ENCODE results near the gene PF4V1. TPM values are rescaled to one million over a fixed set of nuclear protein-coding genes. Genes with fewer than 3 reads are reported as not detected.
A peak's percentile ranks its signal among the peaks of the same experiment; 100 is the strongest.

The PF4V1 gene
- total RNA-seq, 4 donors from 2014 or later: not detected

DNA sequence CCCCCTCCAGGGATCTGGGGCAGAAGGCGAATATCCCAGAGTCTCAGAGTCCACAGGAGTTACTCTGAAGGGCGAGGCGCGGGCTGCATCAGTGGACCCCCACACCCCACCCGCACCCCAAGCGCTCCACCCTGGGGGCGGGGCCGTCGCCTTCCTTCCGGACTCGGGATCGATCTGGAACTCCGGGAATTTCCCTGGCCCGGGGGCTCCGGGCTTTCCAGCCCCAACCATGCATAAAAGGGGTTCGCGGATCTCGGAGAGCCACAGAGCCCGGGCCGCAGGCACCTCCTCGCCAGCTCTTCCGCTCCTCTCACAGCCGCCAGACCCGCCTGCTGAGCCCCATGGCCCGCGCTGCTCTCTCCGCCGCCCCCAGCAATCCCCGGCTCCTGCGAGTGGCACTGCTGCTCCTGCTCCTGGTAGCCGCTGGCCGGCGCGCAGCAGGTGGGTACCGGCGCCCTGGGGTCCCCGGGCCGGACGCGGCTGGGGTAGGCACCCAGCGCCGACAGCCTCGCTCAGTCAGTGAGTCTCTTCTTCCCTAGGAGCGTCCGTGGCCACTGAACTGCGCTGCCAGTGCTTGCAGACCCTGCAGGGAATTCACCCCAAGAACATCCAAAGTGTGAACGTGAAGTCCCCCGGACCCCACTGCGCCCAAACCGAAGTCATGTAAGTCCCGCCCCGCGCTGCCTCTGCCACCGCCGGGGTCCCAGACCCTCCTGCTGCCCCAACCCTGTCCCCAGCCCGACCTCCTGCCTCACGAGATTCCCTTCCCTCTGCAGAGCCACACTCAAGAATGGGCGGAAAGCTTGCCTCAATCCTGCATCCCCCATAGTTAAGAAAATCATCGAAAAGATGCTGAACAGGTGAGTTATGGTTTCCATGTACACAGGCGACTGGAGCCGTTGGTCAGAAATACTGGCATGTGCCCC, 16.3 kb downstream of the PF4V1 start, which contains the start of gene CXCL1:
TSS of gene CXCL1 (plus strand) at position 264 of the 926 bp plus-strand sequence. CDS start at position 342, 78 bp downstream.
- Histone ChIP-seq H3K27me3 (peaks cover 0 to 22% of the 10 kb centered on the region in 2 donors), H3K4me1 (peaks cover 0 to 18% (median 0%) of the 10 kb centered on the region in 4 donors), H3K27ac (peak within 1 kb of the TSS in 2 of 4 donors; percentile 51 to 78), H3K4me3 (peak within 1 kb of the TSS; percentile 35 to 68 (median 56)), H3K9me3 (no peaks in the 10 kb centered on the region), H3K36me3 (no peaks in the 10 kb centered on the region)
- peak in 1 of 2 donors; percentile 22 for DNase-seq (ENCODE audit: low spot score in 2 of 2)
- TF ChIP-seq POLR2A (IDR thresholded peaks at IDR 0.05) (no peak), EP300 (IDR thresholded peaks at IDR 0.05) (no peak)
- TF ChIP-seq, protein P1, sequence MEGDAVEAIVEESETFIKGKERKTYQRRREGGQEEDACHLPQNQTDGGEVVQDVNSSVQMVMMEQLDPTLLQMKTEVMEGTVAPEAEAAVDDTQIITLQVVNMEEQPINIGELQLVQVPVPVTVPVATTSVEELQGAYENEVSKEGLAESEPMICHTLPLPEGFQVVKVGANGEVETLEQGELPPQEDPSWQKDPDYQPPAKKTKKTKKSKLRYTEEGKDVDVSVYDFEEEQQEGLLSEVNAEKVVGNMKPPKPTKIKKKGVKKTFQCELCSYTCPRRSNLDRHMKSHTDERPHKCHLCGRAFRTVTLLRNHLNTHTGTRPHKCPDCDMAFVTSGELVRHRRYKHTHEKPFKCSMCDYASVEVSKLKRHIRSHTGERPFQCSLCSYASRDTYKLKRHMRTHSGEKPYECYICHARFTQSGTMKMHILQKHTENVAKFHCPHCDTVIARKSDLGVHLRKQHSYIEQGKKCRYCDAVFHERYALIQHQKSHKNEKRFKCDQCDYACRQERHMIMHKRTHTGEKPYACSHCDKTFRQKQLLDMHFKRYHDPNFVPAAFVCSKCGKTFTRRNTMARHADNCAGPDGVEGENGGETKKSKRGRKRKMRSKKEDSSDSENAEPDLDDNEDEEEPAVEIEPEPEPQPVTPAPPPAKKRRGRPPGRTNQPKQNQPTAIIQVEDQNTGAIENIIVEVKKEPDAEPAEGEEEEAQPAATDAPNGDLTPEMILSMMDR (IDR thresholded peaks at IDR 0.05): no peak
- WGBS, 2 donors: 8 to 20% methylated on average over 25 to 60 of the region's 61 CpGs

DNA sequence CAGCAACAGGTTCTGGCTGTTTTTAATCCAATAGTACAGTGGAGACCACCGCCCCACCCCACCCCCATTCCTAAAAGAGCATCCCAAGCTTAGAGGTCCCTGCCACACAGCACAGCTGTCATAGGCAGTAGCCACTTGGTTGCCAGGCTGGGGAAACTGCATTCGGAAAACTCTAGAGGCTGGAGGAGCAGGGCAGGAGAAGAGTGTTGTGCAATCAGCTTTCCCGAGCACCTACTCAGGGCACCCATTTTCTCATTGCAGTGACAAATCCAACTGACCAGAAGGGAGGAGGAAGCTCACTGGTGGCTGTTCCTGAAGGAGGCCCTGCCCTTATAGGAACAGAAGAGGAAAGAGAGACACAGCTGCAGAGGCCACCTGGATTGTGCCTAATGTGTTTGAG, 17.2 kb downstream of the PF4V1 start:
- peaks cover 0 to 22% of the 10 kb centered on the region in 2 donors for H3K27me3 ChIP-seq
- TF ChIP-seq, protein P1 (IDR thresholded peaks at IDR 0.05): no peak
- TF ChIP-seq POLR2A (IDR thresholded peaks at IDR 0.05): no peak
- TF ChIP-seq EP300 (IDR thresholded peaks at IDR 0.05): no peak
- no peaks in the 10 kb centered on the region for H3K9me3 ChIP-seq
- peaks cover 0 to 18% (median 0%) of the 10 kb centered on the region in 4 donors for H3K4me1 ChIP-seq
- WGBS, 2 donors: 81 to 93% methylated on average over 3 of the region's 3 CpGs
- H3K36me3 ChIP-seq: no peaks in the 10 kb centered on the region
- no peak for DNase-seq (ENCODE audit: low spot score in 2 of 2)
- no peak overlapping the region for H3K4me3 ChIP-seq
- H3K27ac ChIP-seq: no peak overlapping the region

DNA sequence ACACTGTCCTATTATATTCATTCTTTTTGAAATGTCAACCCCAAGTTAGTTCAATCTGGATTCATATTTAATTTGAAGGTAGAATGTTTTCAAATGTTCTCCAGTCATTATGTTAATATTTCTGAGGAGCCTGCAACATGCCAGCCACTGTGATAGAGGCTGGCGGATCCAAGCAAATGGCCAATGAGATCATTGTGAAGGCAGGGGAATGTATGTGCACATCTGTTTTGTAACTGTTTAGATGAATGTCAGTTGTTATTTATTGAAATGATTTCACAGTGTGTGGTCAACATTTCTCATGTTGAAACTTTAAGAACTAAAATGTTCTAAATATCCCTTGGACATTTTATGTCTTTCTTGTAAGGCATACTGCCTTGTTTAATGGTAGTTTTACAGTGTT, 17.7 kb downstream of the PF4V1 start:
- H3K27me3 ChIP-seq: peaks cover 0 to 22% of the 10 kb centered on the region in 2 donors
- H3K27ac ChIP-seq: no peak overlapping the region
- H3K9me3 ChIP-seq: no peaks in the 10 kb centered on the region
- no peak overlapping the region for H3K4me3 ChIP-seq
- no peaks in the 10 kb centered on the region for H3K36me3 ChIP-seq
- no peak for DNase-seq (ENCODE audit: low spot score in 2 of 2)
- no peak for TF ChIP-seq EP300 (IDR thresholded peaks at IDR 0.05)
- TF ChIP-seq POLR2A (IDR thresholded peaks at IDR 0.05): no peak
- TF ChIP-seq, protein P1 (IDR thresholded peaks at IDR 0.05): no peak
- 95 to 96% methylated on average over 1 of the region's 1 CpG for WGBS, 2 donors
- H3K4me1 ChIP-seq: peaks cover 0 to 18% (median 0%) of the 10 kb centered on the region in 4 donors

DNA sequence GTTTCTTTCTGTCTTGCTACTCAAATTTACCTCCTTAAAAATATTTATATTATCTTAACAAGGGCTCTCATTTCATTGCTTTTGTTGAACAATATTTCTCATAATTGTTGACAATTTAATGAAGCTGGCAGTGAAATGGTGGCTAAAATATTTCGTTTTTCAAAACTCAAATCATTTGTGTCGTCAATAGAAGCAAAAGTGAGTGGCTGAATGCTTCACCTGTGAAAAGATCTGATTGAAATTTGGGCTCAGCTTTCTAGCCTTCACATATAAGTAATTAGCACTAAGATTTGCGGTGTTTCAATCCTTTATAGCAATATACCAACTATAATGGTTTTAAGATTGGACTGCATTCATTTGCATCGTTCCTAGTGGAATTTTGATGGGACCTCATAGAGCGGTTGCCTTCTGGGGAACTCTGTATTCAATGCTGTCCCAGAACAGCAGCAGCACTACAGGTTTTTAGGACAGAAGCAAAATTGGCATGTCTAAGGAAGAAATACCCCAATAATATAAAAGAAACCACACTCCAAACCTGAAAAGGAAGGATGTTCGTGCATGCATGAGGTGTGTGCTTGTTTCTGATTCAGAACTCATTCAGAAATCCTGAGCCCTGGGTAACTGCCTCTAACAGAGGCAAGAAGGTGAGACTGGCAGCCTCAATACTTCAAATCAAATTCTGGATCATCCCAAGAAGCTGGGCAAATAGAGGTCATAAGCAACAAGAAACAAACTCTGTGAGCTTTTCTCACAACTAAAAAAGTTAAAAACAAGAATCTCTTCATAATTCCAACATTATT, 18.6 kb downstream of the PF4V1 start:
- H3K9me3 ChIP-seq: no peaks in the 10 kb centered on the region
- no peak overlapping the region for H3K27ac ChIP-seq
- H3K36me3 ChIP-seq: no peaks in the 10 kb centered on the region
- no peak overlapping the region for H3K4me3 ChIP-seq
- DNase-seq (ENCODE audit: low spot score in 2 of 2): no peak
- peaks cover 0 to 22% of the 10 kb centered on the region in 2 donors for H3K27me3 ChIP-seq
- 89% methylated on average over 6 of the region's 6 CpGs for WGBS, 2 donors
- TF ChIP-seq, protein P1 (IDR thresholded peaks at IDR 0.05): no peak
- TF ChIP-seq POLR2A (IDR thresholded peaks at IDR 0.05) (no peak), EP300 (IDR thresholded peaks at IDR 0.05) (no peak)
- H3K4me1 ChIP-seq: peaks cover 0 to 18% (median 0%) of the 10 kb centered on the region in 4 donors
